GM21576 (cell line): ENCODE measurements around the gene C11orf58.

Experiments used
- ATAC-seq: cut with Tn5 transposase; IDR thresholded peaks from one replicate; pipeline ENCODE4 v1.9.1; 2021; ENCODE audit warnings: mild to moderate bottlenecking, moderate library complexity; ENCODE audit not compliant: unreplicated experiment

The C11orf58 gene

DNA sequence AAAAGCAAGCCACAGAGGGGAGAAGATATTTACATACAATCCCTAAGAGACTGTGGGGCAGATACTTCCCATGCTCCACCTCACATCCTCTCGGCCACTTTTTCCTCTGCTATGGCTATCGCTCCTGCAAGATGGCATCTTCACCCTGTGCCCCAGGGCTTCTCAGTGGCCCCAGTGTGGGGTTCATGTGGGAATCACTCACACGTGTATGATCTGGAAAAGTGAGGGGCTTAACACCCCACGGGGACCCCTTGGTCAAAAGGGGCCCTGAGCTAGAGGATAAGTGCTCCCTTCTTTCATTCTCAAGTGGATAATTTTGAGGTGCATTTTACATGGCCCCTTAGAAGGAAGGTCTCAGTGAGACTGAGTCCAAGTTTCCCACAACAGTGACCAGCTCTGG is 28.7 kb downstream of the C11orf58 start:
- no peak for ATAC-seq

DNA sequence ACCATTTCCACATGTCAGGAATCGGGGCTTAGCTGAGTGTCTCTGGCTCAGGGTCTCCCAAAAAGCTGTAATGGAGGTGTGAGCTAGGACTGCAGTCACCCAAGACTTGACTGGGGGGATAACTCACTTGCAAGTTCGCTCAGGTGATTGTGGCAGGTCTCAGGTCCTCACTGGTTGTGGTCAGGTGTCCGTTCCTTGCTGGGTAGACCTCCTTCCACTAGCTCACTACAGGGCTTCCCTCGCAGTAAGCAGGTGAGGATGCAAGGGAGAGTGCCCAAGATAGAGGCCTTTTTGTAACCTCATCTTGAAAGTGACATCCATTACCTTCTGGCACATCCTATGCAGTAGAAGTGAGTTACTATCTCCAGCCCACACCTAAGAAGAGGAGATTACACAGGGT is 29.5 kb downstream of the C11orf58 start:
- no peak for ATAC-seq

DNA sequence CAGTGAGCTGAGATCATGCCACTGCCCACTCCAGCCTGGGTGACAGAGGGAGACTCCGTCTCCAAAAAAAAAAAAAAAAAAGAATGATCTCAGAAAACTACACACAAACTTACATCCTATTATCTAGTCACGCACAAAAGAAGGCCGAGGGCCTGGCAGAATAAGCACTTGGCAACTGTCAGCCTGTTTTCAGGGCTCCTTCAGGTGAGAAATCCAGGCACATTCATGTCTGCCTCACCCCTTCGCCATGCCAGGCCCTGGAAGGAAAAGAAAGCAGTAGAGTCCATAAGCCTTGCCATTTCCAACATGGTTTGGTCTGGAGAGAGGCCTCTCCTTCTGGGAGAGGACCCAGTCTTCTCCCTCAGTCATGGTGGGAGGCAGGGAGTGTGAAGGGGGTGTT is 30.9 kb downstream of the C11orf58 start:
- no peak for ATAC-seq

DNA sequence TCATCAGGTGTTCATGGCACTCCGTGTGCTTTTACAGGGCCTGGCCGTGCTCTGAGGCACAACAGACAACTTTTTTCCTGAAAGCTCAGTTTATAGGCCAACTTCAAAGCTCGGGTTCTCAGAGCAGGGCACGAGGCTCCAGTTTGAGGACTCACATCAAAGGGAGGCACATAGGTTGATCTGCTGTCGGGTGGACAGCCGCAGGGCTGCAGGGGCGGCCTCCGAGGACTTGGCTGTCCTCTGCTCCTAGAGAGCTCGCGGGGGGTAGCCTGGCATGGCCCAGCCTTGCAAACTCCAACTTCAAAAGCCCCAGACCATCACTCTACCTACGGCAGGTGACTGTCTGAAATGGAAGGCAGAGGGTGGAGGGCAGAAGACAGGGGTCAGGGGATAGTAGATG is 31.6 kb downstream of the C11orf58 start:
- no peak for ATAC-seq

DNA sequence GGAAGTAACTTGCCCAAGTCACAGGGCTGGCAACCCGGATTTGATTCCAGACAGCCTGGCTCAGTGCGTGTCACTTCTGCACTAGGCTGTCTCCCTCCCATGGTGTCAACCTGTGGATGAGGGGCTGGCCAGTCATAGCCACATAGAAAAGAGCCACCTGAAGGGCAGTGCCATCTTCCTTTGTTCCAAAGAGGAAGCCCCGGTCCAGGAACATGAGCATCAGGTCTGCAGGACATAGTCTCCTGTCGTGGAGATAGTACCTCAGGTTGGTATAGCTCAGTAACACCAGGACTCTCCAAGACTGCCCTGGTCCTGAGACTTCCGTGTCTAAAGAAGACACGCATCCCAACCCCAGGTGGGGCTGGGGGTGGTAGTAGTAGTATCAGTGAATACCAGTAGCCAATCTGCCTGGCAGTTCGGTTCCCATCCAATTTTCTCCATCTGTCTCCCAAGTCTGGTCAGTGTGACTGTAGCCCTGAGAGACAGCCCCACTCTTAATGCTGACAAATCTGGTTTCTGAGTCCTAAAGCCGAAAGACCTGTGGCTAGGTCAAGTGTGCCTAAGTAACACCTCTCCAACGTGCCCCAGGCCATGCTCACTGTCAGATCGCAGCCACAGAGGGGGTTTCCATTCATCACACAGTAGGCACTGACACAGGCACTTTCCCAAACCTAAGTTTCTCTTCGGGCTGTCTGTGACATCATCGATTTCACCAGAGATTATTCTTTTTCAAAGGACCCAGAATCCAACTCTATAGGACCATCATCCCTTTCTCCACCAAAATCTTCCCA is 33.1 kb downstream of the C11orf58 start:
- no peak for ATAC-seq

DNA sequence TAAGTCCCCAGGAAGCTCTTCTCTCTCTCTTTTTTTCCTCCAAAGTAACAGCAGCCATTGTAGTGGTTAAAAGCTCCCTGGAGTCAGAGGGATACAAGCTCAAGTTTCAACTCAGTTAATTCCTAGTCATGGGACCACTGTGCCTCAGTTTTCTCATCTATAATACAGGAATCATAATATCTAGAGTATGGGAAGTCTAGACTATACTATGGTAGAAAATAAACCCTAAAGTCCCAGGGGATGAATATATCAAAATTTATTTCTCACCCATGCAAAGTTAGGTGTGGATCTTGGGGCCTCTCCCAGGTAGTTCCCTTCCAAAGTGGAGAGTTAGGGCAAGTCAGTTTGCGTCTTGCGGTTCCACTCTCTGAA is 33.7 kb downstream of the C11orf58 start:
- ATAC-seq, result no peak

DNA sequence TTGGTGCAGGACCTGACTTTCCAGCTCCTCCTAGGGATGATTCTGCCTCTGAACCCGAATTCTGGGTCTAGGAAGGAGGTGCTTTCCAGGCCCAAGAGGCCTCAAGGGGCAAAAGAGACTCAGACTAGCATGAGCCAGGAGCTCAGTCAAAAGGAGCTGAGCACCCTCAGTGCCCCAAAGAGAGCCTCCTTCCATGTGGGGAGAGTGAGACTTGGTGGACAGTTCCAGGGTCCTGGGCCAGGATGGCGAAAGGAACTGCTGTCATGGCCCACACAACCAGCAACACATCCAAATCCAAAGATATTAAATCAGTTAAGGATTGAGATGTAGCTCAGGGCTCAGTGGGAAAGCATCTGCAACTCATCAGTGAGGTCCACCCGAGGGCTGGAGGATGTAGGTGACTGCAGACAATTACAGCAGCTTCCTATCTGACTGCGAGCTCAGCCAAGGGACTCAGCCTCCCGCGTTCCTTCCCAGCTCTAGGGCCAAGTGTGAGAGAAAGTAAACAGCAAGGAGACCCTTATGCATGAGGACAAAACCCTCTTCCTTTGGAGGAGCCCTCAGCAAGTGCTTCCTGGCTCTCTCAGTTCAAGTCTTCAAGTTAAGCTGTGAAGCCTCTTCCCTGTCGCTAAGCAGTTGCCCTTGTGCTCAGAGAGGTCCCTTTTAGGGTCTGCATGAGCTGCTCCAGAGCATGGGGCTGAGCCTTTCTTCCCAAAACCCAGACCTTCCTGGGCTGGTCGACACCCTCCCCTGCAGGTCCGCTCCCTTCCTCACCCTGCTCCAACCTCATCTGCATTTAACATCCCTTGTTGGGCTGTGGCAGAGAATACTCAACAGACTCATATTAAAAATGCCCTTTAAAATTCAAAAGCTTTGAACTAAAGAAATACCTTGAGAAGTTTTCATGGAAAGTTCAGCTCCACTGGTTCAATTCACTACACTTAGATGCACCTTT is 35.8 kb downstream of the C11orf58 start:
- no peak for ATAC-seq

DNA sequence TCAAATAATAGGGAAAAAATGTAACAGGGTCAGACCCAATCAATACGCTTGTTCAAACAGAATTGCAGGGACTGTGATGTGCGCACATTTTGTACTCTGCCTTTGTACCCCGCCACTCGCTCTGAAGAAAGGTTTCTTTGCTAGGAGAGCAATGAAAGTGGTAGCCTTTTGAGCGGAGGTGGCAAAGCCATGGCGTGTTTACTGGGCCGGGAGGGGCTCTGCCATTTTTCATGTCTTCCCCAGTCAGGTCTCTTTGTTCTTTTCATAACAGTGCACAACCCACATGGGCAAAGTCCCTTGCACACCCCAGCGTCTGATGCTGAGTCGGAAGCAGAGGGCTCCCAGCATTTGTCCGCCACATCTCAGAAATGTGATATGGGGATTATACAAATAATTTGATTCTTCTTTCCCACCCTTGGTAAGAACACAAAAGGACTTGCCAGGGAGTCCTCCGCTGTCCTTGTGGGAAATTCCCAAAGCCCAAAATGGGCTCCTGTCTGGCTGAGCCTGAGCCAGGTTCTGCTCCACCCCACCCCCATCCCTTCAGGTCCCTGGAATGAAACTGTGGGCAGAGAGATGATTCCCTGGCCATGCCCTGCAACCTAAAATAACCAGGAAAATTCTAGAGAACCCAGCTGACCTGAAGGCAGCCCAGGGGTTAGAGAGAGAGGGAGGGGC is 36.6 kb downstream of the C11orf58 start:
- ATAC-seq, result no peak

DNA sequence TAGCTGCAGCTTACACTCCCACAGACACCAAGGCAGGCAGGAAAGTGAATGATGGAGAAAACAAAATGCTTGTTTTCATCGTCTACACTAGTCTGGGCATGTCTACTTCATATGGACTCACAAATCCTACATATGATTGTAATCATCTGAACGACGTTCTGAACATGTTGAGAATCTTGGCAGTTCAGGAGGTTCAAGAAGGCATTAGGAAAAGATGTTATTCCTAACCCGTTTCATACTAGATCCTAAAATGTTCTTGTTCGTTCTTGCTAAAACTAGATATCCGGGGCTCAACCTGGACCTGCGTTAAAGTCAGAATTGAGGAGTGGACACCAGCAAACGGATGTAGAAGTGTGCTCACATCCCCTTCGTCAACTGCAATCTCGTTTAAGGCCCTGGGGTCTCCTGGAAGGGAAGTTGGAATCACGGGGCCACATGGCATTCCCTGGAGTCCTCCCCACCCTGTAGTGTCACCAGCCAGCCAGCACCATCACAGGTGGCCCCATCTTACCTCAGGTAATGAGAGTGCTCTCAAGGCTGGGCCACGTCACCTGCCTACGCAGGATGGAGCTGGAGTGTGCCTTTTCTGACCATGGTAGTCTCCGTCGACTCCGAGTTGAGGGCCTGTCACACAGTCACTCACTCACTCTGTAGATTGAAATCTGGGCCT is 37.3 kb downstream of the C11orf58 start:
- no peak for ATAC-seq

DNA sequence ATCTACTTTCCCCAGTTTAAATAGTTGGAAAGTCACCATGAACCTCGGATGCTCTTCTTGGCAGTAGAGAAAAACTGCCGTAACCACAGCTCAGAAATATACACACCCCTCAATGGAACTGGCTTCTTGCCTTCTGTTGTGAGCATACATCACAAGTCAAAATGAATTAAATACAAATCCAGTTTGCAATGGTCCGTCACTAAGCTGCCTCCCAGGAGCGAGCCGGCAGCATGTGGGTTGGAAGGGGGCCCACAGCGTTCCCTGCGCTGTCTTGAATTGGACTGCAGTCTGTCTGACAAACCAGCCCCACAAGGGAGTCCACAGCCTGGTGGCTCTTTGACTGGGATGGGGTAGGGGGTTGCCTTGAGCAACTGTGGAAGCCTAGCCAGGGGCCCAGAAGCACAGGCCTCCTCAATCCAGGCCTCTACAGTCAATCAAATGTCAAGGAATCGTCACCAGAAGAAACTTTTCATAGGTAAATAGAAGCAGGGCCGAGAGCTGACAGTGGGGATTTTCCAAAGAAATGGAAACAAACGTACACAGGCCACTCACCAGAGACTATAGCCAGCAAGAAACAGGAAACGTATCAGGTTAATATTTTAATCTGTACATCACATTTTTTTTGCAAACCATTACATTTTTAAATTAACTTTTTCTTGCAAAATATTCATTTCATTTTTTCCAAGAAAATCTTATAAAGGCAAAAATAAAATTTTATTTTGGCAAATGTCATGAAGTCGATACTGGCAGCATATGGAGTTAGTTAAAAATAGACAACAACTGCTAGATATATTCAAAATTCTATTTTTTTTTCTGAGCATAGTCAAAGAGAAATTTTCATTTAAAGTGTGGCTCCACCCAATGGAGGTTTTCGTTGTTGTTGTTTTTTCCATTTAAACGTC is 38.5 kb downstream of the C11orf58 start:
- ATAC-seq, result no peak

DNA sequence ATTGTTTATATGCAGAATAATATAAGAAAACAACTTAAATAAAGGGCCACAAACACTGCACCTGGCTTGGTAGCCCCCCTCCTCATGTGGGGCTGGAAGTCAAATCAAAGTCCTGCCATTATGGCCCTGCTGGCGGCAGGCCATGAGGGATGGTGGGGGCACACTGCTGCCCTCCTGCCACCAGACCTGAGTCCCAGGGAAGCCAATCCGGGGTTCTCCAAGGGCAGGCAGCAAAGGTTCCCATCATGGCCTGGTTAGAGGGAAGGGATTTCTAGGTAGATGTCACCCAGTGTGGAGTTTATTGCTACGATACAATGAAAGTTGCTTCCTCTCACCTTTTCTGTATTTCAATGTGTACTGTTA is 39.1 kb downstream of the C11orf58 start:
- no peak for ATAC-seq

DNA sequence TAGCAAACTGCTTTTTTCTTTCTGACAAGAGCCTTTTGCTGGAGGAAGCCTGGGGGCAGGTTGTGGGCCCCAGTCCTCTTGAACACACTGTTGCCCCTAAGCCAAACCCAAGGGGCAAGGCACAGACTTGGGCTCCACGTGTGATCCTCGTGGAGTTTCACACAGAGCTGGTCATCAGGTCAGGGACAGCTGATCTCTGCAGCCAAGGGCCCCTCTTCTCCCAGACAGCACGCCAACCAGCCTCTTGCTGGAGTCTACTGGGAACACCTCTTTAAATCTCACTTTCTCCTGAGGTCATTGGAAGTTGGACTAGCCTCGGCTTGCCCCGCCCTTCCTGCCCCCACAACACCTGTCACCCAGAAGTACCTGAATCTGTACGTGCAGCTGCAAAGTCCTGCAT is 39.8 kb downstream of the C11orf58 start:
- ATAC-seq, result no peak

DNA sequence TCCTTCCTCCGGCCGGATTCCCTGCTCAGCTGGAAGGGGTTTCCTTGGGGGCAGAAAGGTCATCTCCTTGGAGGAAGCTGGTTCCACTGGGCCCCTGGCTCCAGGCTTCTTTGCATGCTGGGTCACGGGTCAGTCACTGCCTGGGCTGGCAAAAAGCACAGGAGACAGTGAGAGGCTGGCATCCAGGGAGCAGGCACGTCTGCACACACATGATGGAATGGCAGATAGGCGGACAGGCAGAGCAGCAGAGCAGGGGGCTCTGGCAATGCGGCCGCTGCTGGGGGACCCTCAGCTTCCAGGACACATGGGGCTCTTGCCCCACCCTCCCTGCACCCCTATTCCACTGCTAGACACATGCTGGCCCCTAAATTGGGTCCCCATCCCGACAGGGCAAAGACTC is 40.4 kb downstream of the C11orf58 start:
- ATAC-seq, result no peak

DNA sequence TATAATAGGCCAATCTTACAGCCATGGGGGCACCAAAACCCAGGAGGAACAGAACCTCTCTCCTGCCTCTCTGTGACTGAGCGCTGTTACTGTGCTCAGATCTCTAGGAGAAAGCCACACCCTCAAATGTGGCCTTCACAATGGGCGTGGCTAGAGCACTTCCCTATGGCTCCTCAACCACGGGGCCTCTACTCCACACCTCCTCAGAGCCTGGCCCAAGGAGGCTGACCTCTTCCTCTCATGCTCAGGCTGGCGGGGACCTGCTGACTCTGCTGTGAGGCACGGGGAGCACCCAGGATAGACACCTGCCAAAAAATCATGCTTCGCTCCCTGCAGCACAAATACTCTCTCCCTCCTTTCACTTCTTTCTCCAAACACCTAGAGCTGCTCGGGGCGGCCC is 41.0 kb downstream of the C11orf58 start:
- ATAC-seq, result no peak

DNA sequence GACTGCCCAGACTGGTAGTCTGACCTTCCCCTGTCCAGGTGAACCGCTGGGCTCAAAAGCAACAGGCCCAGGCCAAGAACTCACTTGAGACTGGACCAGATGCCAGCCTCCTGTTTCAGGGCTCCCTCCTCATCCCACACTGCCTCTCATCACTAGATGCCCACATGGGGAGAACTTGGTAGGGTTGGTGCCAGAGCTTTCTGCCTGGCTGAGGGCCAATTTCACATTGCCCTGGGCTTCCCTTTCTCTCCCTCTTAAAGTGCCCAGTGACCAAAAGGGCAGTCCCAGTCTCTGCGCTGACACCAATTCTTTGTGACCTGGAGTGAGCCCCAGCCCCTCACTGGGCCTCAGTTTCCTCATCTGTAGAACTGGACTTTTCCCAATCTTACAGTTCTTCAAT is 41.7 kb downstream of the C11orf58 start:
- no peak for ATAC-seq

DNA sequence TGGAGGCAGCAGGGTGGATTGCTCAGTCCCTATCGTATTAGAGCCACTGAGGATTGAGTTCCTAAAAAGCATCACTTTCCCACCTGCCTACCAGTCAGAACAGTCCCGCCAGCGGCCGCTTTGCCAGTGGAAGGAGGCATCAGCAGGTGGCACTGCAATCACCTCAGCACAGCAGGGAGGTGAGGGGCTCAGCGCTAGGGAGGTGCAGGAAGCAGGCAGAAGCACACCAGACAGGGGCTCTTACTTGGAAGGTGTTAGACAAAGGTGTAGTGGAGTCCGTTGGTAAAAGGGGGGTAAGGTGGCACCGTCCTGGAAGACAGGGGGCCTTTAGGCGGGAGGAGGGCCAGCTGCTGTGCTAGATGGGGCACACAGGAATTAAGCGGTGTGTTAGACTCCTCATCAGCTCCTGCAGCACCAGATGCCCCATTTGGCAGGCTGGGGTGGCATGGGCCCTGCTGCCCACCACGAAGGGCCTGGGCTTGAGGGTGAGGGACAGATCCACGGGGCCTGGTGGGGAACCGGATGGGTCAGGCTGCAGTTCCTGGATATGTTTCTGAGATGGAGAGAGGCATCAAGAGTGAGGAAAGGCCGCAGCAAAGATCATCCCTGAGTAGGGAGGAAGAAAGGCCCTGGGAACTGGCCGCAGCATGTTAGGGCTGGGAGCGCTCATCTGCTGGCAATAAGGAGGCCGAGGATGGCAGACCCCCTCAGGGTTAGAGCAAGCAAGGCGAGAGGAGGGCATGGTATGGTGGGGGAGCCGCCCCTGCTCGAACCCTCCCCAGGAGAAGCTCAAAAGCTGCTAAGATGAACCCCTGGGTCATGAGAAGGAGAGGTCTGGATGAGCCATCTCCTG is 42.5 kb downstream of the C11orf58 start:
- ATAC-seq, result no peak

DNA sequence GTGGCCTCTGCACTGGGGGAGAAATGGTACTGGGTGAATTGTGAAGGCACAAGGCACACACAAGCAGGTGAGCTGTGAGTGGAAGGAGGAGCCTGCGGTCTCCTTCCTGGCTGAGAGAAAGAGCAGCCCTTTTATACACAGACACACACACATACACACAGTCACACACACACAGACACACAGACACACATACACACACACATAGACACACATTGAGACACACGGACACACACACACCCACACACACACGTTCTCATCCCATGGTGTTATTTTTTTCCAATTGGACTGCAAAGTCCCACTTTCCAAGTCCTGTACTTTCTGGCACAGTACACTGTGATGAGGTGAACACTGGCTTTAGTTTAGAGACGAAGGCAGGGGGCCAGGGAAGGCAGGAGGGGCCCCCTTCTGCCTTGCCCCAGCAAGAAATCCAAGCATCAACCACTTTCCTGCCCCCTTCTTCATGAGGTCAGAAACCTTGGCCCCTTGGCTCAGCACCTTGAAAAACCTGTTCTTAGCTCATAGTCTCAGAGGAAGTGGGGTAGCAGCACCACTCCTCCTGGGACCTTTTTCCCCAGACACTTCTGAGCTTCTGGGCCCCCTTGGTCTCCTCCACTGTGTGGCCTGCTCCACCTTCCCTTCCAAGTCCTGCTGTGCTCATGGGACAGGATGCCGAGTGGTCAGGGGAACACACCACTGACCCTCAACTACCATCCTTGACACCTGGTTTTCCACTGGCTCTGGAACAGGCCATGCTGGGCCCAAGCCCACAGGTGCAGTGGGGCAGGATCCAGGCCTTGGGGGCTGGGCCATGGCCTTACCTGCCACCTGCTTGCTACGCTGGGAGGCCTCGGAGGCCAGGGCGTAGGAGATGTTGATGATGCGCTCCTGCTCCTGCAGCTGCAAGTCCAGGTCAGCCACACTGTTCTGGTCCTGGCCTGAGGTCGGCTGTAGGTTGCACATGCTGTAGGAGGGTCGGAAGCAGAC is 43.8 kb downstream of the C11orf58 start:
- no peak for ATAC-seq

DNA sequence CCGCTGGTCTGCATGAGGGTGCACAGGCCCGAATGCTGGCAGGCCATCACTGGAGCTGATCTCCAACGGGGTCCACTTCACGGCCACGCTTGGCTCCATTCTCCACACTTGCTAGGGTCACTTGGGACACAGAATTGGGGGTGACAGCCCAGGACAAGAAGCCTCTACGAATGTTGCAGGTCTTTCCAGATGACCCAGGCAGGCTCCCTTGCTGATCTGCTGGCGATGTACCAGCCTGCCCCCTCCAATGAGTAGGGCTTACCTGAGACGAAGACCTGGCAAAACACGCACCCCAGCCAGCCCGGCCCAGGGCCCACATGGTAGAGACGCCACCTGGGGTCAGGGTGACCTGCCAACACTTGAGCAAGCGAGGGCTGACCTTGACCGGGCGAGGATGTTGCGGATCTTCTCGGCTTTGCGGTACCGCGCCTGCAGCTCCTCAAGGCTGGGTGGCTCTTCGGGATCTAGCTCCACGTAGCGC is 44.9 kb downstream of the C11orf58 start:
- no peak for ATAC-seq
